ENCODE results near the gene ASGR1.

DNA sequence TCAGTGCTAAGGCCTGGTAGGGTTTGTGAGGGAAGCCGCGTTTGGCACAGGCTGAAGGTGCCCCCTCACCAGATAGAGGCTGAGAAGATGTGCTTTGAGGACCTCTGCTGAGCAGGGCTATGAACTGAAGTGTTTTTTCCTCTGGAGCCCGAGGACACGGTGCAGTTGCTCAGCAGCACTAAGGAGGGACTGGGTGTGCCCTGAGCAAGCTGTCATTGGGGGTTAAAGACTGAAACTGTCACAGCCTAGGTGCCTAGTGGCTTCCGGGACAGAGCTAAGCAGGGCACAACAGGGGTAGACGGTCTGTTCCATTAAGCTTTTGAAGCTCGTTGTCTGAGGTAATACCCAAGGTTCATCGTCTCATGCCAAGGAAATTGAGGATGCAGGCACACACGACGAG, 39.8 kb downstream of the ASGR1 start:
- TF ChIP-seq POLR2A (IDR thresholded peaks at IDR 0.05; ENCODE audit: low read length) (no peak), GATA1 (IDR thresholded peaks at IDR 0.05; ENCODE audit: low read depth, low read length) (no peak)
